ENCODE results near the gene ADORA2A. TPM values are rescaled to one million over a fixed set of nuclear protein-coding genes. Genes with fewer than 3 reads are reported as not detected.

ADORA2A gene
- total and polyA plus RNA-seq, 2 of the 8 experiments (the other 6 are each of a cell fraction or from before 2014, with no cell fraction given): 7.1 to 20.3 TPM

DNA sequence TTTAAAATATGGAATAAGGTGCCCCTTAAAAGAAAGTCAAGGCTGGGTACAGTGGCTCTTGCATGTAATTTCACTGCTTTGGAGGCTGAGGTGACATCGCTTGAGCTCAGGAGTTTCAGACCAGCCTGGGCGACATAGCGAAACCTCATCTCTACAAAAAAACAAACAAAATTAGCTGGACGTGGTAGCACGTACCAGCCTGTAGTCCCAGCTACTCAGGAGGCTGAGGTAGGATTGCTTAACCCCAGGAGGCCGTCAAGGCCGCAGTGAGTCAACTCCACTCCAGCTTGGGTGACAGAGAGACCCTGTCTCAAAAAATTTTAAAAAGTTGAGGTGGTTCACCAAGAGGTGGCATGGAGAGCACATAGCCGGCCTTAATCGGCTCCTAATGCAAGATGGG is 17.7 kb upstream of the ADORA2A start (continued):
- TF ChIP-seq, protein P1, sequence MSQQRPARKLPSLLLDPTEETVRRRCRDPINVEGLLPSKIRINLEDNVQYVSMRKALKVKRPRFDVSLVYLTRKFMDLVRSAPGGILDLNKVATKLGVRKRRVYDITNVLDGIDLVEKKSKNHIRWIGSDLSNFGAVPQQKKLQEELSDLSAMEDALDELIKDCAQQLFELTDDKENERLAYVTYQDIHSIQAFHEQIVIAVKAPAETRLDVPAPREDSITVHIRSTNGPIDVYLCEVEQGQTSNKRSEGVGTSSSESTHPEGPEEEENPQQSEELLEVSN (IDR thresholded peaks at IDR 0.05): no peak
- TF ChIP-seq SUZ12 (IDR thresholded peaks at IDR 0.05; ENCODE audit: low read length) (no peak), YY1 (IDR thresholded peaks at IDR 0.05; ENCODE audit: low read depth, low read length) (no peak), CHD2 (IDR thresholded peaks at IDR 0.05; ENCODE audit: low read length) (no peak)
